ENCODE measurements around the gene MAP1LC3B2.

MAP1LC3B2 gene

GRCh38 chr12:116578051-116578450 lies 18.9 kb downstream of the MAP1LC3B2 start:
- Histone ChIP-seq H3K4me2 (no peak overlapping the region), H3K36me3 (ENCODE audit: insufficient read depth) (no peaks in the 10 kb centered on the region), H3K27ac (no peak overlapping the region), H4K20me1 (ENCODE audit: insufficient read depth) (no peaks in the 10 kb centered on the region), H3K27me3 (ENCODE audit: insufficient read depth, low read depth) (no peaks in the 10 kb centered on the region), H3K79me2 (ENCODE audit: insufficient read depth, low read depth) (no peaks in the 10 kb centered on the region), H2AFZ (ENCODE audit: low read depth) (no peak overlapping the region), H3K4me3 (IDR thresholded peaks at IDR 0.05; ENCODE audit: insufficient read depth, low read depth, low read length) (no peak overlapping the region), H3K9ac (no peak overlapping the region), H3K4me1 (ENCODE audit: low read depth, poor library complexity, severe bottlenecking) (no peaks in the 10 kb centered on the region)
- TF ChIP-seq CTCF (conservative IDR thresholded peaks at IDR 0.05; ENCODE audit: low read depth, low read length), result no peak

- no peak overlapping the region for H3K27ac ChIP-seq
- H3K4me2 ChIP-seq, result no peak overlapping the region
Observed at GRCh38 chr12:116582610-116583009, 23.4 kb downstream of the MAP1LC3B2 start.

GRCh38 chr12:116583129-116583694 lies 24.0 kb downstream of the MAP1LC3B2 start:
- Histone ChIP-seq H3K27me3 (ENCODE audit: insufficient read depth, low read depth) (no peaks in the 10 kb centered on the region), H3K4me2 (no peak overlapping the region), H4K20me1 (ENCODE audit: insufficient read depth) (no peaks in the 10 kb centered on the region), H3K4me1 (ENCODE audit: low read depth, poor library complexity, severe bottlenecking) (no peaks in the 10 kb centered on the region), H3K4me3 (IDR thresholded peaks at IDR 0.05; ENCODE audit: insufficient read depth, low read depth, low read length) (no peak overlapping the region), H3K79me2 (ENCODE audit: insufficient read depth, low read depth) (no peaks in the 10 kb centered on the region), H3K9ac (no peak overlapping the region), H3K36me3 (ENCODE audit: insufficient read depth) (no peaks in the 10 kb centered on the region), H3K27ac (no peak overlapping the region), H2AFZ (ENCODE audit: low read depth) (no peak overlapping the region)
- TF ChIP-seq CTCF (conservative IDR thresholded peaks at IDR 0.05; ENCODE audit: low read depth, low read length), result no peak

More at GRCh38 chr12:116582610-116583009, 23.4 kb downstream of the MAP1LC3B2 start:
- Histone ChIP-seq H2AFZ (ENCODE audit: low read depth) (no peak overlapping the region), H3K27me3 (ENCODE audit: insufficient read depth, low read depth) (no peaks in the 10 kb centered on the region), H3K36me3 (ENCODE audit: insufficient read depth) (no peaks in the 10 kb centered on the region), H4K20me1 (ENCODE audit: insufficient read depth) (no peaks in the 10 kb centered on the region), H3K9ac (no peak overlapping the region), H3K4me3 (IDR thresholded peaks at IDR 0.05; ENCODE audit: insufficient read depth, low read depth, low read length) (no peak overlapping the region), H3K79me2 (ENCODE audit: insufficient read depth, low read depth) (no peaks in the 10 kb centered on the region), H3K4me1 (ENCODE audit: low read depth, poor library complexity, severe bottlenecking) (no peaks in the 10 kb centered on the region)
- TF ChIP-seq CTCF (conservative IDR thresholded peaks at IDR 0.05; ENCODE audit: low read depth, low read length), result no peak

GRCh38 chr12:116587270-116587669 lies 28.1 kb downstream of the MAP1LC3B2 start:
- Histone ChIP-seq H3K4me2 (no peak overlapping the region), H4K20me1 (ENCODE audit: insufficient read depth) (no peaks in the 10 kb centered on the region), H3K4me3 (IDR thresholded peaks at IDR 0.05; ENCODE audit: insufficient read depth, low read depth, low read length) (no peak overlapping the region), H3K4me1 (ENCODE audit: low read depth, poor library complexity, severe bottlenecking) (no peaks in the 10 kb centered on the region), H3K9ac (no peak overlapping the region), H3K27ac (no peak overlapping the region), H3K27me3 (ENCODE audit: insufficient read depth, low read depth) (no peaks in the 10 kb centered on the region), H3K36me3 (ENCODE audit: insufficient read depth) (no peaks in the 10 kb centered on the region), H3K79me2 (ENCODE audit: insufficient read depth, low read depth) (no peaks in the 10 kb centered on the region), H2AFZ (ENCODE audit: low read depth) (no peak overlapping the region)
- no peak for TF ChIP-seq CTCF (conservative IDR thresholded peaks at IDR 0.05; ENCODE audit: low read depth, low read length)

All from KMS-11 (cell line).